Right atrium auricular region (tissue), 2 donors: ENCODE measurements around the gene SLC17A5. TPM values are rescaled to one million over a fixed set of nuclear protein-coding genes. Genes with fewer than 3 reads are reported as not detected.

Experiments used
- DNase-seq: peaks from one replicate; pipeline ENCODE4 v3.0.0-alpha.2; 2019; ENCODE audit warnings: low spot score
- H3K27ac ChIP-seq, 2 donors: fragments of 200-600 bp; sonication (generic); 1 replicate in 1 of 2; 2 replicates in 1 of 2; pipeline ENCODE4 v1.5.1; 2016 to 2019
- H3K27me3 ChIP-seq, 2 donors: fragments of 200-600 bp; sonication (generic); one replicate each; pipeline versions ENCODE4 v1.5.1 to v1.6.0; 2017 to 2019
- H3K36me3 ChIP-seq: fragments of 200-600 bp; sonication (generic); one replicate; pipeline ENCODE4 v1.5.1; 2016
- H3K4me1 ChIP-seq, 2 donors: fragments of 200-600 bp; sonication (generic); one replicate each; pipeline versions ENCODE4 v1.5.1 to v1.6.0; 2017 to 2019
- H3K4me3 ChIP-seq, 2 donors: fragments of 200-600 bp; sonication (generic); 1 replicate in 1 of 2; 2 replicates in 1 of 2; pipeline ENCODE4 v1.5.1; 2017 to 2019; ENCODE audit warnings: mild to moderate bottlenecking in 1 of 2, moderate library complexity in 1 of 2
- H3K9me3 ChIP-seq, 2 donors: fragments of 200-600 bp; sonication (generic); one replicate each; pipeline ENCODE4 v1.5.1; 2019
- total RNA-seq, 2 donors: library from RNA; depleted of rRNA; stranded (reverse); fragments of >200 nt; gene quantifications; one replicate each; pipeline ENCODE4 v1.1.0, GENCODE V29; 2016
- TF ChIP-seq, protein P1 (sequence below), 2 donors: fragments of 200-600 bp; sonication (generic); IDR thresholded peaks; one replicate each; pipeline ENCODE4 v1.5.1; 2019; ENCODE audit warnings: antibody characterized with exemption in 2 of 2

SLC17A5 gene
- total RNA-seq, 2 donors from 2014 or later: 10.2 to 11.8 TPM

GRCh38 chr6:73667798-73668197, 14.0 kb upstream of the SLC17A5 start:
- H3K27me3 ChIP-seq: peaks cover 0 to 2% of the 10 kb centered on the region in 2 donors
- H3K4me3 ChIP-seq: no peak overlapping the region
- DNase-seq: no peak
- no peaks in the 10 kb centered on the region for H3K36me3 ChIP-seq
- no peaks in the 10 kb centered on the region for H3K4me1 ChIP-seq
- no peaks in the 10 kb centered on the region for H3K9me3 ChIP-seq
- no peak overlapping the region for H3K27ac ChIP-seq
- TF ChIP-seq, protein P1, sequence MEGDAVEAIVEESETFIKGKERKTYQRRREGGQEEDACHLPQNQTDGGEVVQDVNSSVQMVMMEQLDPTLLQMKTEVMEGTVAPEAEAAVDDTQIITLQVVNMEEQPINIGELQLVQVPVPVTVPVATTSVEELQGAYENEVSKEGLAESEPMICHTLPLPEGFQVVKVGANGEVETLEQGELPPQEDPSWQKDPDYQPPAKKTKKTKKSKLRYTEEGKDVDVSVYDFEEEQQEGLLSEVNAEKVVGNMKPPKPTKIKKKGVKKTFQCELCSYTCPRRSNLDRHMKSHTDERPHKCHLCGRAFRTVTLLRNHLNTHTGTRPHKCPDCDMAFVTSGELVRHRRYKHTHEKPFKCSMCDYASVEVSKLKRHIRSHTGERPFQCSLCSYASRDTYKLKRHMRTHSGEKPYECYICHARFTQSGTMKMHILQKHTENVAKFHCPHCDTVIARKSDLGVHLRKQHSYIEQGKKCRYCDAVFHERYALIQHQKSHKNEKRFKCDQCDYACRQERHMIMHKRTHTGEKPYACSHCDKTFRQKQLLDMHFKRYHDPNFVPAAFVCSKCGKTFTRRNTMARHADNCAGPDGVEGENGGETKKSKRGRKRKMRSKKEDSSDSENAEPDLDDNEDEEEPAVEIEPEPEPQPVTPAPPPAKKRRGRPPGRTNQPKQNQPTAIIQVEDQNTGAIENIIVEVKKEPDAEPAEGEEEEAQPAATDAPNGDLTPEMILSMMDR (IDR thresholded peaks at IDR 0.05): no peak

DNA sequence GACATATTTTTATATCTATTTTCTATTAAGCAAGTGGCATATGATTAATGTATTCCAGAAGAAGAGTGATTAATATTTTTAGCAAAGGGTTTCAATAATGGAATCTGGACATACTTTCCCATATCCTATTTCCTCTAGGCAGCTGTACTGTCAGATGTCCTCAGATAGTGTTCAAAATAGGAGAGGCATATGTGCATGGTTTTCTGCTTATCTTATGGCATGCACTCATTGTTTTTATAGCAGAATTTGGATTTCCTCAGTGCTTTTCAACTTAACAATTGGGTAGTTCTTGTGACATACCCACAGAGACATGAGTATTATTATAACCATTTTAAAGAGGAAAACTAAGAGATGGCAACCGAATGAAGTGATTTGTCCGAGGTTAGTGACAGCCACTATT, 12.6 kb upstream of the SLC17A5 start:
- Histone ChIP-seq H3K9me3 (no peaks in the 10 kb centered on the region), H3K27ac (no peak overlapping the region), H3K4me1 (no peaks in the 10 kb centered on the region), H3K4me3 (no peak overlapping the region), H3K36me3 (no peaks in the 10 kb centered on the region), H3K27me3 (no peaks in the 10 kb centered on the region)
- TF ChIP-seq, protein P1 (IDR thresholded peaks at IDR 0.05): no peak
- no peak for DNase-seq

- DNase-seq: no peak
Measured at GRCh38 chr6:73665686-73666319, 12.0 kb upstream of the SLC17A5 start.

GRCh38 chr6:73664701-73665100, 10.9 kb upstream of the SLC17A5 start:
- Histone ChIP-seq H3K4me1 (no peaks in the 10 kb centered on the region), H3K36me3 (no peaks in the 10 kb centered on the region), H3K9me3 (no peaks in the 10 kb centered on the region), H3K27me3 (no peaks in the 10 kb centered on the region), H3K27ac (no peak overlapping the region), H3K4me3 (no peak overlapping the region)
- no peak for DNase-seq
- TF ChIP-seq, protein P1 (IDR thresholded peaks at IDR 0.05): no peak

More at GRCh38 chr6:73665686-73666319, 12.0 kb upstream of the SLC17A5 start:
- no peaks in the 10 kb centered on the region for H3K27me3 ChIP-seq
- no peak overlapping the region for H3K27ac ChIP-seq
- H3K4me1 ChIP-seq: no peaks in the 10 kb centered on the region
- H3K4me3 ChIP-seq: no peak overlapping the region
- no peaks in the 10 kb centered on the region for H3K36me3 ChIP-seq
- TF ChIP-seq, protein P1 (IDR thresholded peaks at IDR 0.05): no peak
- H3K9me3 ChIP-seq: no peaks in the 10 kb centered on the region

- H3K4me3 ChIP-seq: no peak overlapping the region
- H3K4me1 ChIP-seq: peaks cover 0 to 17% of the 10 kb centered on the region in 2 donors
- no peak for DNase-seq
- no peaks in the 10 kb centered on the region for H3K27me3 ChIP-seq
- no peaks in the 10 kb centered on the region for H3K9me3 ChIP-seq
- H3K27ac ChIP-seq: no peak overlapping the region
- no peaks in the 10 kb centered on the region for H3K36me3 ChIP-seq
- TF ChIP-seq, protein P1 (IDR thresholded peaks at IDR 0.05): no peak
Measured at GRCh38 chr6:73657201-73657600, 3.4 kb upstream of the SLC17A5 start.
